LoVo (cell line): ENCODE measurements around the gene TOLLIP.
"Not testable (repeated sequence)": the region's sequence is repeated elsewhere in the genome, so short reads cannot be mapped to it uniquely, and the experiment has no call there.

Source experiments
- DNase-seq: peaks from one replicate; pipeline ENCODE4 v3.0.0-alpha.2; 2016; ENCODE audit warnings: low spot score

Gene TOLLIP

DNA sequence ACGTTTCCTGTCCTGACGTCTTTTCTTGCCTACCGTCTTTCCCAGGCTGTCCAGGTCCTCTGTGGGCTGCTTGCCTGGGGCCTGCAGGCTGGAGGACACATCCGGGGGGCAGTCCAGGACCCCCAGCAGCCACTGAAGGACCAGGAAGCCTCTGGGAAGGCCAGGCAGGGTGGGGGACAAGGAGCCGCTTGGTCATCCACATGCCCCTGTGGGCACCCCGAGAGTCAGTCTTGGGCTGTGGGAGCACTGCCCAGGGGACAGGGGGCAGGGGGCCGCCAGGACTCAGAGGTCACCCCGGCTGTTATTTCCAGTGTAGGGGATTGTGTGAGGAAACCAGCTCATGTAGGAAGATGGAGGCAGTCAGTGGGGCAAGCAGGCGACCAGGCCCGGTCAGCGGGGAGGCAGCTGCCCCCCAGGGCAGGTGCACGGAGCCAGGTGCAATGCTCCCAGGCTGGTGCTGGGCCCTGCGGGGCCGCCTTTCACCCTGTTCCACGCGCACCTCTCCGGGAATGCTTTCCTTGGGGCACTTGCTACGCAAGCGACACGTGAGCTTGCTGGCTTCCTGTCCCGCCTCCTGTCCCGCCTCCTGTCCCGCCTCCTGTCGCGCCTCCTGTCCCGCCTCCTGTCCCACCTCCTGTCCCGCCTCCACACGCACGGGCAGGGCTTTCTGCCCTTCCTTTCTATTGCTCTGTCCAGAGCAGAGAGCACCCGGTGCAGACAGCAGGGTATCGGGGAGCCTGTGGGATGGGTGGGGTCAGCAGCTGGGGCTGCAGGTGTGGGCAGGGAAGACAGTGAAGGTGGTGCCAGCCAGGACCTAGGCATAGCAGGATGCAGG is 47.0 kb downstream of the TOLLIP start:
- peak; percentile 92 for DNase-seq

DNA sequence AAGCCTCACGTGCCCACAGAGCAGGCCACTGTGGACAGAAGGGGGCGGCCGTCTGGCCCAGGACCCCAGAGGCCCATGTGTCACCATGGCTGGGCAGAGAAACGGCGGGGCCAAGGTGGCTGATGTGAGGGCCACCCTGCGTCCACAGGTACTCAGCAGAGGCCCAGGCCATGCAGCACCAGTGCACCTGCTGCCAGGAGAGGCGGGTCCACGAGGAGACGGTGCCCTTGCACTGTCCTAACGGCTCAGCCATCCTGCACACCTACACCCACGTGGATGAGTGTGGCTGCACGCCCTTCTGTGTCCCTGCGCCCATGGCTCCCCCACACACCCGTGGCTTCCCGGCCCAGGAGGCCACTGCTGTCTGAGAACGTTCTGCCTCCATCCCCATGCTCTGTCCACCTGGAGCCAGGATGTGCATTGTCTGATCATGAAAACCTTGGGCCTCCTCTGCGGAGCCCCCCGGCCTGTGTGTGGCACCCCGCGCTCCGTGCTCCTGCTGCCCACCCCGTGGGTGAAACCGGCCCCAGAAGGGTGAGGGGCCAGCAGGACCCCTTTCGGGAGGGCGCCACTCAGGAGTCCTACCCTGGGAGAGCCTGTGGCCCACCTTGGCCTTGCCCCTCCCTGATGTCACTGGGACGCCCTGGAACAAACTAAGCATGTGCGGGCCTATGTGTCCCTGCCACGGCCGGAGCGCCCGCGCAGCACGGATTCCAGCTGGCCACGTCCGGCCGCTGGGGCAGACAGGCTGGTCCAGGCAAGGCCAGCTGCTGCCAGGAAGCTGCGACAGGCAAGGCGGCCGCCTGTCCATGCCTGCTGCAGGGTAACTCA is 48.0 kb downstream of the TOLLIP start:
- DNase-seq, result no peak

DNA sequence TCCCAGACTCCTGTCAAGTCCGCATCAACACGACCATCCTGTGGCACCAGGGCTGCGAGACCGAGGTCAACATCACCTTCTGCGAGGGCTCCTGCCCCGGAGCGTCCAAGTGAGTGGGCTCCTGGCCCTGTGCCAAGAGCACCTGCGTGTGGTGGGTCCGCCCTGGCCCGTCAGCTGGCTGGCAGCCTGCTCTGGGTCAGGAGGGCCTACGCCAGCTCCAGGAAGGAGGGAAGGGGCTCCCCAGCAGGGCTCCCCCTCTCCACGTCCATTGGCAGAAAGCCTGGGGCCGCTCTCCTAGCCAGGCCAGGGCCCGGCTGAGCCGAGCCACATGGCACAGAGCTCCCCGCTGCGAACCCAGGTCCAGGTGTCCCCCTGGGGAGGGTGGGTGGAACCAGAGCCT is 48.8 kb downstream of the TOLLIP start:
- no peak for DNase-seq

DNA sequence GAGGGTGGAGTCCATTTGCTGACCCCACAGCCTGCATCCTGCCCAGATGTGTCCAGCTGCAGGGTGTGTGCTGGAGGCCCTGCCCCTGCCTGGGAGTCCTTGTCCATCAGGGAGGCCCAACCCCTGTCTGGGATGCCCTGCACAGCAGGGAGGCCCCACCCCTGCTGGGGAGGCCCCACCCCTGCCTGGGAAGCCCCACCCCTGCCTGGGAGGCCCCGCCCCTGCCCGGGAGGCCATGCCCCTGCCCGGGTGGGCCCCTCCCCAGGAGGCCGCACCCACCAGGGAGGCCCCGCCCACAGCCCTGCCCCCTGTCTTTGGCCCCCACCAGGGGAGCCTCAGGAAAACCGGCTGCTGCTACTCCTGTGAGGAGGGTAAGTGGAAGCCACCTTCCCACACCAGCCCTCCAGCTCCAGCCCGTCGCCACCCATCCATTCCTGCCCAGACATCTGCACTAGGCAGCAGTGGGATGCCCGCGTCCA is 49.4 kb downstream of the TOLLIP start:
- DNase-seq, result peak; percentile 6

DNA sequence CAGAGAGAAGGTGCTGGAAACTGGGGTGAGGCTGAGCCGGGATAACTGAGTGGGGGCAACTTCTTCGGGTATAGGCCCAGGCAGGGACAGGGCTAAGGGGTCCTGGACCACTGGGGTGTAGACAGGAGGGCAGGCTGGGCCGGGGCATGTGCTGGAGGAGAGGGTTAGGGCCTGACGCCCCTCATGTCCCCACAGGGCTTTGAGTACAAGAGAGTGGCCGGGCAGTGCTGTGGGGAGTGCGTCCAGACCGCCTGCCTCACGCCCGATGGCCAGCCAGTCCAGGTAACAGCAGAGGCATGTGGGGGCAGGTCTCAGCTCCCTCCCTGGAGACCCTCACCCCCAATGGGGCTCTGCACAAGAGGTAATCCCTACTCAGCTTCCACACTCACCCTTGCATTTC is 49.9 kb downstream of the TOLLIP start:
- no peak for DNase-seq

DNA sequence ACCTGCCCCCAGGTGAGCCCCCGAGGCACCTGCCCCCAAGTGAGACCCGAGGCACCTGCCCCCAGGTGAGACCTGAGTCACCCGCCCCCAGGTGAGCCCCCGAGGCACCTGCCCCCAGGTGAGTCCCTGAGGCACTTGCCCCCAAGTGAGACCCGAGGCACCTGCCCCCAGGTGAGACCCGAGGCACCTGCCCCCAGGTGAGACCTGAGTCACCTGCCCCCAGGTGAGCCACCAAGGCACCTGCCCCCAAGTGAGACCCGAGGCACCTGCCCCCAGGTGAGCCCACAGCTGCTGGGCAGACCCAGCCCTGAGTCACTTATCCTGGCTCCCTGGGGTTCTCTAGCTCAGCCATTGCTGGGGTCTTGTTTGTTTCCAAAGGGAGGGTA is 50.4 kb downstream of the TOLLIP start:
- DNase-seq, result no peak

DNA sequence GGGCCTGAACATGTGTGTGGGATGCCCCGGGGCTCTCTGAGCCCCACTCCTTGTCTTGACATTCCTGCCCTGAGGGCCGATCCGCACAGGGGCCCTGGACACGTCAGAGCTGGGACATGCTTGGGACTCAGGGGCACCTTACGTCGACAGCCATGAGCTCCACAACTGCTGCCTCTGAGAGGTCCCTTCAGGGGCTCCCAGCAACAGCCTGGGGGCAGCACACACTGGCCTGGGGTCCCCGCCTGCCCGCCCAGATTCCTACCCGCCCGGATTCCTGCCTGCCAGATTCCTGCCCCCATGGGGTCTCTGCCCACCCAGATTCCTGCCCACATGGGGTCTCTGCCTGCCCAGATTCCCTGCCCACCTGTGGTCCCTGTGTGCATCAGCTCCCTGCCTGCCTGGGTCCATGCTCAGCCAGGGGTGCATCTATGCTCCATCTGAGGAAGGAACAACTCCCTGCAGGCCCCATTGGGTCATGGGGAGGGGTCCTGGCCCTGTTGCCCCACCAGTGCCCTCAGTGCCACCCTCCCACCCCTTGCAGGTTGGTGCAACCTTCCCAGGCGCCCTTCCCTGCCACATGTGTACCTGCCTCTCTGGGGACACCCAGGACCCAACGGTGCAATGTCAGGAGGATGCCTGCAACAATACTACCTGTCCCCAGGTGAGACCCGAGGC is 50.9 kb downstream of the TOLLIP start:
- DNase-seq, result no peak

DNA sequence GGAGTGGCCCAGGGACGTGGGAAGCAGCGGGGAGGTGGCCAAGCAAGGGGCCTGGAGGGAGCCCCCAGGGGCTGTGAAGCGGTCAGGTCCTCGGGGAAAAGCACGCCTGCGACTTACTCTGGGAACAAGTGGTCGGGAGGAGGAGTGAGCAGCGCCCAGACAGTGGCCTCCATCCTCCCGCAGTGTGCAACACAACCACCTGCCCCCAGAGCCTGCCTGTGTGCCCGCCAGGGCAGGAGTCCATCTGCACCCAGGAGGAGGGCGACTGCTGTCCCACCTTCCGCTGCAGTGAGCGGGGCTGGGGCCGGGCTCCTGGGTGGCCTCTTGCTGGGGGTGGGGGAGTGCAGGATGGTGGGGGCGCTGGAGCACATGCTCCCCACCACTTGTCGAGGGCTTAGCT is 51.5 kb downstream of the TOLLIP start:
- no peak for DNase-seq

DNA sequence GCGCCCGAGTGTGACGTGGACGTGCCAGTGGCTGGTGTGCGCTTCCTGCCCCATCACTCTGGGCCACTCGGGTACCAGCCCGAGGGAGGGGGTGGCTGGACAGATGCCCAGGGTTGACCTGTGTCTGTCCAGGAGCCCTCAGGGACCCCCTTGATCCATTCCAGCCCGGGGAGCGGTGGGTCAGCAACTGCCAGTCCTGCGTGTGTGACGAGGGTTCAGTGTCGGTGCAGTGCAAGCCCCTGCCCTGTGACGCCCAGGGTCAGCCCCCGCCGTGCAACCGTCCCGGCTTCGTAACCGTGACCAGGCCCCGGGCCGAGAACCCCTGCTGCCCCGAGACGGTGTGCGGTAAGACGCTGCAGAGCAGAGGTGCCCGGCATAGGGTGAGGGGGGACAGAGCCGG is 52.1 kb downstream of the TOLLIP start:
- DNase-seq, result no peak

DNA sequence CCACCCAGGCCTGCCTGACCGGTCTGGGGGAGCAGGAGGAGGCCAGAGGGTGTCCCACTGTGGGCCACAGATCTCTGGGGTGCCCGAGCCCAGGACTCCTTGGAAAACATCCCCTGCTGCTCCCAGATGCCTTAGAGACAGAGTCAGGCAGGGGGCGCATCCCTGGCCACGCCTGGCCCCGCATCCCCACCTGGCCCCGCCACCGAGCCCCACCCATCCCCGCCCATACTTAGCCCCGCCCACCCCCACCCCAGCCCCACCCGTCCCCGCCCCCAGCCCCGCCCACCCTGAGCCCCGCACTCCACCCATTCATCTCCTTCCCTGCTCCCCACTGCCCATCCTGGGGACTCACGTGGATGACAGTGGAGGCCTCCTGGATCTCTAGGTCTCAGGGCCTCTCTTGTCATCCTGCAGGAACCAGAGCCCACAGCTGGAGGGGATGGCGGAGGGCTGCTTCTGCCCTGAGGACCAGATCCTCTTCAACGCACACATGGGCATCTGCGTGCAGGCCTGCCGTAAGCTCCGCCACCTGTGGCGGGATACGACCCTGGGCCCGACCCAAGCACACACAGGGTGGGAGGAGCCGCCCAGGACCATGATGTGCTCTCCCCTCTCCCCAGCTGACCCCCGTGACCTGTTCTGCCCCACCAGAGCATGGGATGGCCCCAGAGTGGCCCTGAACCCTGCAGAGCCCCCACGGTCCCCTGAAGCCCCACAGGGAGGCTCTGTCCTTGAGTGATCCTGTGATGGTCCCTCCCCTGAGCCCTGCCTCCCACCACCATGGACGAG is 53.0 kb downstream of the TOLLIP start:
- no peak for DNase-seq

DNA sequence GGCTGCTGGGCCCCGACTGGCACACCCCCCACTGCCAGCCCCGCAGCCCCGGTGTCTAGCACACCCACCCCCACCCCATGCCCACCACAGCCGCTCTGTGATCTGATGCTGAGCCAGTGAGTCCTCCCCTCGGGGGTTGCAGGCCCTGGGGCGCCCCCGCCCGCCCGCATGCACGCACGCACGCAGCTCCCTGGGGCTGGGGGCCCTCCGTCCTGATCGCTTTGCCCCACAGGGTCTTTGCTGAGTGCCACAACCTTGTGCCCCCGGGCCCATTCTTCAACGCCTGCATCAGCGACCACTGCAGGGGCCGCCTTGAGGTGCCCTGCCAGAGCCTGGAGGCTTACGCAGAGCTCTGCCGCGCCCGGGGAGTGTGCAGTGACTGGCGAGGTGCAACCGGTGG is 54.3 kb downstream of the TOLLIP start:
- no peak for DNase-seq

DNA sequence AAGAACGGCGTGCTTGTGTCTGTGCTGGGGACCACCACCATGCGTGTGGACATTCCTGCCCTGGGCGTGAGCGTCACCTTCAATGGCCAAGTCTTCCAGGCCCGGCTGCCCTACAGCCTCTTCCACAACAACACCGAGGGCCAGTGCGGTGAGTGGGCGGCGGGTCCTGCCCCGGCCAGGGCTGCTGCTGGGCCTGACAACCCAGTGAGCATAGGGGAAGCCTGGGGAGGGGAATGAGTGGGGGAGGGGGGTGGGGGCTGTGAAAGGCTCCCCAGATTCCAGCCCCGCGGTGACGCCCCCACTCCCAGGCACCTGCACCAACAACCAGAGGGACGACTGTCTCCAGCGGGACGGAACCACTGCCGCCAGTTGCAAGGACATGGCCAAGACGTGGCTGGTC is 54.7 kb downstream of the TOLLIP start:
- no peak for DNase-seq

DNA sequence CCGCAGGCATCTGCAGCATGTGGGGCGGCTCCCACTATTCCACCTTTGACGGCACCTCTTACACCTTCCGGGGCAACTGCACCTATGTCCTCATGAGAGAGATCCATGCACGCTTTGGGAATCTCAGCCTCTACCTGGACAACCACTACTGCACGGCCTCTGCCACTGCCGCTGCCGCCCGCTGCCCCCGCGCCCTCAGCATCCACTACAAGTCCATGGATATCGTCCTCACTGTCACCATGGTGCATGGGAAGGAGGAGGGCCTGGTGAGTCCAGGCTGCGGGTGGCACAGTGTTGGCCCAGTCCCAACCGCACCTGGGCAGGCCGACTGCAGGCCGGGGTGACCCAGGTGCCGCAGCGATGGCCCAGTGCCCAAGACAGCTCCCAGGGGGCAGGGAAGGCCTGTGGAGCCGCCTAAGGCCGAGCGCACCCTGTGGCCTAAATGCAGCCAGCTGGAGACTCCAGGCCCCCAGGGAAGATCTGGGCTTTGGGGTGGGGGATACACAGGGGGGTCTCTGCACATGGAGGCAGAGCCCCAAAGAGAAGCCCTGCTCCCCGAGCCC is 55.3 kb downstream of the TOLLIP start:
- DNase-seq, result no peak

DNA sequence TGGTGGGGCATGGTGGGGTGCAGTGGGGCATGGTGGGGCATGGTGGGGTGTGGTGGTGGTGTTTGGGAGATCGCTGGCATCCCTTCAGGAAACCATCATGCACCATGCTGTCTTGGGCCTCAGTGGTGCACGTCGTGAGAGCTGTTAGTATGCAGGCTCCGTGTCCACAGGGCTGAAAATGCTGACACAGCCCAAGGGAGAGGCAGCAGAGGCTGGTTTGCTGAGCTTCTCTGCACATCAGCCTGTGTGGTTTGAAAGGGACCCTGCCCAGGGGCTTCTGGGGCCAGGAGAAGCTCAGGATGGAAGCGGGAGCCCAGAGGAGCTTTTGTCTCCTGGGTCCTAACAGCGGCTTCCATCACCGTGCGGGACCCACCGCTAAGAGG is 56.3 kb downstream of the TOLLIP start:
- DNase-seq, result no peak

DNA sequence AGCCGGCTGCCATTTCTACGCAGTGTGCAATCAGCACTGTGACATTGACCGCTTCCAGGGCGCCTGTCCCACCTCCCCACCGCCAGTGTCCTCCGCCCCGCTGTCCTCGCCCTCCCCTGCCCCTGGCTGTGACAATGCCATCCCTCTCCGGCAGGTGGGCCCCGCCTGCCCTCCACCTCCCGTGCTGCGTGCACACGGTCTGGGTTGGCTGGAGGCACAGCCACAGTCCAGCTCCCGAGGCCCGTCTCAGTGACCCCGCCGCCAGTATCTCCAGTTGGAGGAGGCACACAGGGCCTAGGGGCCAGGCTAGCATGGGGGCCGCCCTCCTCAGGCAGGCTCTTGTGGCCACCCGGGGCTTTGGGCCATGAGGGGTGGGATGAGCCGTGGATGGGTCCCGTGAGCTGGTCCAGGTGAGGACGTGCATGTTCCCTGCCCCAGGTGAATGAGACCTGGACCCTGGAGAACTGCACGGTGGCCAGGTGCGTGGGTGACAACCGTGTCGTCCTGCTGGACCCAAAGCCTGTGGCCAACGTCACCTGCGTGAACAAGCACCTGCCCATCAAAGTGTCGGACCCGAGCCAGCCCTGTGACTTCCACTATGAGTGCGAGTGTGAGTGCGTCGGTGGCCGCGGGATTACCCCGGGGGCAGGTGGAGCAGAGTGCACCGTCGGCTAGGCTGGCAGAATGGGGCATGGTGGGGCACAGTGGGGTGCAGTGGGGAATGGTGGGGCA is 56.9 kb downstream of the TOLLIP start:
- DNase-seq, result no peak

DNA sequence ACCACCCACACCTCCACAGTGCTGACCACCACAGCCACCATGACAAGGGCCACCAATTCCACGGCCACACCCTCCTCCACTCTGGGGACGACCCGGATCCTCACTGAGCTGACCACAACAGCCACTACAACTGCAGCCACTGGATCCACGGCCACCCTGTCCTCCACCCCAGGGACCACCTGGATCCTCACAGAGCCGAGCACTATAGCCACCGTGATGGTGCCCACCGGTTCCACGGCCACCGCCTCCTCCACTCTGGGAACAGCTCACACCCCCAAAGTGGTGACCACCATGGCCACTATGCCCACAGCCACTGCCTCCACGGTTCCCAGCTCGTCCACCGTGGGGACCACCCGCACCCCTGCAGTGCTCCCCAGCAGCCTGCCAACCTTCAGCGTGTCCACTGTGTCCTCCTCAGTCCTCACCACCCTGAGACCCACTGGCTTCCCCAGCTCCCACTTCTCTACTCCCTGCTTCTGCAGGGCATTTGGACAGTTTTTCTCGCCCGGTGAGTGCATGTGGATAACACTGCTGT is 58.1 kb downstream of the TOLLIP start:
- DNase-seq, result no peak

DNA sequence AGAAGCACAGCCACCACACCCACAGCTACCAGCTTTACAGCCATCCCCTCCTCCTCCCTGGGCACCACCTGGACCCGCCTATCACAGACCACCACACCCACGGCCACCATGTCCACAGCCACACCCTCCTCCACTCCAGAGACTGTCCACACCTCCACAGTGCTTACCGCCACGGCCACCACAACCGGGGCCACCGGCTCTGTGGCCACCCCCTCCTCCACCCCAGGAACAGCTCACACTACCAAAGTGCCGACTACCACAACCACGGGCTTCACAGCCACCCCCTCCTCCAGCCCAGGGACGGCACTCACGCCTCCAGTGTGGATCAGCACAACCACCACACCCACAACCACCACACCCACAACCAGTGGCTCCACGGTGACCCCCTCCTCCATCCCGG is 59.0 kb downstream of the TOLLIP start:
- not testable (repeated sequence) for DNase-seq

DNA sequence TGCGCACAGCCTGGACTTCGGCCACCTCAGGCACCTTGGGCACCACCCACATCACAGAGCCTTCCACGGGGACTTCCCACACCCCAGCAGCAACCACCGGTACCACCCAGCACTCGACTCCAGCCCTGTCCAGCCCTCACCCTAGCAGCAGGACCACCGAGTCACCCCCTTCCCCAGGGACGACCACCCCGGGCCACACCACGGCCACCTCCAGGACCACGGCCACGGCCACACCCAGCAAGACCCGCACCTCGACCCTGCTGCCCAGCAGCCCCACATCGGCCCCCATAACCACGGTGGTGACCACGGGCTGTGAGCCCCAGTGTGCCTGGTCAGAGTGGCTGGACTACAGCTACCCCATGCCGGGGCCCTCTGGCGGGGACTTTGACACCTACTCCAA is 60.5 kb downstream of the TOLLIP start:
- DNase-seq, result not testable (repeated sequence)

DNA sequence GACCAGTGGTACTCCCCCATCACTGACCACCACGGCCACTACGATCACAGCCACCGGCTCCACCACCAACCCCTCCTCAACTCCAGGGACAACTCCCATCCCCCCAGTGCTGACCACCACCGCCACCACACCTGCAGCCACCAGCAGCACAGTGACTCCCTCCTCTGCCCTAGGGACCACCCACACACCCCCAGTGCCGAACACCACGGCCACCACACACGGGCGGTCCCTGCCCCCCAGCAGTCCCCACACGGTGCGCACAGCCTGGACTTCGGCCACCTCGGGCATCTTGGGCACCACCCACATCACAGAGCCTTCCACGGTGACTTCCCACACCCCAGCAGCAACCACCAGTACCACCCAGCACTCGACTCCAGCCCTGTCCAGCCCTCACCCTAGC is 62.4 kb downstream of the TOLLIP start:
- DNase-seq, result not testable (repeated sequence)

DNA sequence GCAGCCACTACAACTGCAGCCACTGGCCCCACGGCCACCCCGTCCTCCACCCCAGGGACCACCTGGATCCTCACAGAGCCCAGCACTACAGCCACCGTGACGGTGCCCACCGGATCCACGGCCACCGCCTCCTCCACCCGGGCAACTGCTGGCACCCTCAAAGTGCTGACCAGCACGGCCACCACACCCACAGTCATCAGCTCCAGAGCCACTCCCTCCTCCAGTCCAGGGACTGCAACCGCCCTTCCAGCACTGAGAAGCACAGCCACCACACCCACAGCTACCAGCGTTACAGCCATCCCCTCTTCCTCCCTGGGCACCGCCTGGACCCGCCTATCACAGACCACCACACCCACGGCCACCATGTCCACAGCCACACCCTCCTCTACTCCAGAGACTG is 63.1 kb downstream of the TOLLIP start:
- DNase-seq, result not testable (repeated sequence)

DNA sequence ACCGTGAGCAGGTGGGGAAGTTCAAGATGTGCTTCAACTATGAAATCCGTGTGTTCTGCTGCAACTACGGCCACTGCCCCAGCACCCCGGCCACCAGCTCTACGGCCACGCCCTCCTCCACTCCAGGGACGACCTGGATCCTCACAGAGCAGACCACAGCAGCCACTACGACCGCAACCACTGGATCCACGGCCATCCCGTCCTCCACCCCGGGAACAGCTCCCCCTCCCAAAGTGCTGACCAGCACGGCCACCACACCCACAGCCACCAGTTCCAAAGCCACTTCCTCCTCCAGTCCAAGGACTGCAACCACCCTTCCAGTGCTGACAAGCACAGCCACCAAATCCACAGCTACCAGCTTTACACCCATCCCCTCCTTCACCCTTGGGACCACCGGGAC is 63.7 kb downstream of the TOLLIP start:
- not testable (repeated sequence) for DNase-seq
